HUES48 (cell line): Measurements from ENCODE around the gene PLEKHG7.
"Not testable (repeated sequence)": the region's sequence is repeated elsewhere in the genome, so short reads cannot be mapped to it uniquely, and the experiment has no call there.

Experiments
- H3K27ac ChIP-seq: one replicate; pipeline ENCODE4 v1.7.0; 2013; ENCODE audit warnings: low read depth, low read length, inconsistent platforms
- H3K27me3 ChIP-seq: 2 replicates; pipeline ENCODE4 v1.6.1; 2013; ENCODE audit warnings: mild to moderate bottlenecking, low read length; ENCODE audit not compliant: control insufficient read depth, insufficient read depth
- H3K36me3 ChIP-seq: 2 replicates; pipeline ENCODE4 v1.6.1; 2013; ENCODE audit warnings: low read length; ENCODE audit not compliant: control insufficient read depth, insufficient read depth
- H3K4me1 ChIP-seq: 2 replicates; pipeline ENCODE4 v1.6.1; 2013; ENCODE audit warnings: mild to moderate bottlenecking, low read length; ENCODE audit not compliant: control insufficient read depth, insufficient read depth
- H3K4me3 ChIP-seq: 2 replicates; pipeline ENCODE4 v1.5.1; 2013; ENCODE audit warnings: mild to moderate bottlenecking, low read depth, low read length
- H3K9ac ChIP-seq: 2 replicates; pipeline ENCODE4 v1.6.1; 2013; ENCODE audit warnings: mild to moderate bottlenecking, low read depth, low read length, moderate library complexity
- H3K9me3 ChIP-seq: 2 replicates; pipeline ENCODE4 v1.6.1; 2013; ENCODE audit warnings: low read length; ENCODE audit not compliant: control insufficient read depth, insufficient read depth

Gene PLEKHG7

GRCh38 chr12:92769124-92769901, 66.5 kb downstream of the PLEKHG7 start:
- Histone ChIP-seq H3K9ac (no peak overlapping the region), H3K9me3 (no peaks in the 10 kb centered on the region), H3K36me3 (no peaks in the 10 kb centered on the region), H3K27me3 (no peaks in the 10 kb centered on the region), H3K27ac (no peak overlapping the region), H3K4me1 (peaks cover 10% of the 10 kb centered on the region; the same call in 1 of the 2 replicates), H3K4me3 (no peak overlapping the region)

- Histone ChIP-seq H3K36me3 (peaks cover 8% of the 10 kb centered on the region), H3K9me3 (no peaks in the 10 kb centered on the region), H3K27ac (no peak overlapping the region)
These were observed 68.2 kb downstream of the PLEKHG7 start for GRCh38 chr12:92771001-92771400.

GRCh38 chr12:92775416-92775815, 72.6 kb downstream of the PLEKHG7 start:
- H3K27ac ChIP-seq: no peak overlapping the region
- H3K4me1 ChIP-seq: peaks cover 12% of the 10 kb centered on the region
- H3K27me3 ChIP-seq: no peaks in the 10 kb centered on the region

More at GRCh38 chr12:92771001-92771400, 68.2 kb downstream of the PLEKHG7 start:
- no peaks in the 10 kb centered on the region for H3K27me3 ChIP-seq
- H3K9ac ChIP-seq: no peak overlapping the region
- H3K4me3 ChIP-seq: no peak overlapping the region
- peaks cover 7% of the 10 kb centered on the region; the same call in 1 of the 2 replicates for H3K4me1 ChIP-seq

GRCh38 chr12:92778525-92778924, 75.7 kb downstream of the PLEKHG7 start:
- Histone ChIP-seq H3K4me3 (no peak overlapping the region), H3K27ac (no peak overlapping the region), H3K4me1 (peaks cover 12% of the 10 kb centered on the region), H3K27me3 (no peaks in the 10 kb centered on the region), H3K9me3 (no peaks in the 10 kb centered on the region), H3K36me3 (peaks cover 34% of the 10 kb centered on the region), H3K9ac (no peak overlapping the region)

More at GRCh38 chr12:92775416-92775815, 72.6 kb downstream of the PLEKHG7 start:
- no peak overlapping the region for H3K9ac ChIP-seq
- no peak overlapping the region for H3K4me3 ChIP-seq
- H3K36me3 ChIP-seq: peaks cover 27% of the 10 kb centered on the region
- no peaks in the 10 kb centered on the region for H3K9me3 ChIP-seq

GRCh38 chr12:92779902-92780301, 77.1 kb downstream of the PLEKHG7 start:
- no peaks in the 10 kb centered on the region for H3K9me3 ChIP-seq
- no peak overlapping the region for H3K4me3 ChIP-seq
- H3K36me3 ChIP-seq: peaks cover 34% of the 10 kb centered on the region
- H3K27ac ChIP-seq: no peak overlapping the region
- no peaks in the 10 kb centered on the region for H3K27me3 ChIP-seq
- peaks cover 12% of the 10 kb centered on the region for H3K4me1 ChIP-seq
- H3K9ac ChIP-seq: 0 out of 2 replicates have a peak overlapping the region, but pooled peaks have one; percentile 31

- no peaks in the 10 kb centered on the region for H3K27me3 ChIP-seq
- H3K4me3 ChIP-seq: no peak overlapping the region
- no peak overlapping the region for H3K9ac ChIP-seq
- 0 out of 2 replicates have a peak, but pooled peaks cover 11% of the 10 kb centered on the region for H3K36me3 ChIP-seq
- peaks cover 9% of the 10 kb centered on the region for H3K4me1 ChIP-seq
- H3K9me3 ChIP-seq: no peaks in the 10 kb centered on the region
- H3K27ac ChIP-seq: no peak overlapping the region
These were observed 81.6 kb downstream of the PLEKHG7 start for GRCh38 chr12:92784356-92784755.

- Histone ChIP-seq H3K27me3 (no peaks in the 10 kb centered on the region), H3K9me3 (no peaks in the 10 kb centered on the region), H3K4me3 (no peak overlapping the region), H3K36me3 (0 out of 2 replicates have a peak, but pooled peaks cover 11% of the 10 kb centered on the region), H3K9ac (no peak overlapping the region), H3K27ac (no peak overlapping the region), H3K4me1 (peaks cover 2% of the 10 kb centered on the region)
These were observed 82.2 kb downstream of the PLEKHG7 start for GRCh38 chr12:92784797-92785562.

- H3K9me3 ChIP-seq: no peaks in the 10 kb centered on the region
- H3K4me1 ChIP-seq: no peaks in the 10 kb centered on the region; the same call in 1 of the 2 replicates
- no peak overlapping the region for H3K9ac ChIP-seq
- no peak overlapping the region for H3K4me3 ChIP-seq
- H3K36me3 ChIP-seq: 0 out of 2 replicates have a peak, but pooled peaks cover 11% of the 10 kb centered on the region
- H3K27ac ChIP-seq: no peak overlapping the region
- H3K27me3 ChIP-seq: no peaks in the 10 kb centered on the region
These were observed 82.8 kb downstream of the PLEKHG7 start for GRCh38 chr12:92785563-92785950.

GRCh38 chr12:92786045-92786444, 83.3 kb downstream of the PLEKHG7 start:
- H3K4me3 ChIP-seq: no peak overlapping the region
- 0 out of 2 replicates have a peak, but pooled peaks cover 11% of the 10 kb centered on the region for H3K36me3 ChIP-seq
- no peak overlapping the region for H3K27ac ChIP-seq
- no peaks in the 10 kb centered on the region for H3K9me3 ChIP-seq
- H3K9ac ChIP-seq: no peak overlapping the region
- H3K4me1 ChIP-seq: no peaks in the 10 kb centered on the region
- H3K27me3 ChIP-seq: no peaks in the 10 kb centered on the region

GRCh38 chr12:92794356-92794755, 91.6 kb downstream of the PLEKHG7 start:
- not testable (repeated sequence) for H3K4me1 ChIP-seq, H3K9me3 ChIP-seq, H3K4me3 ChIP-seq, H3K27ac ChIP-seq, H3K27me3 ChIP-seq, H3K9ac ChIP-seq
- peaks cover 11% of the 10 kb centered on the region for H3K36me3 ChIP-seq

- no peaks in the 10 kb centered on the region for H3K4me1 ChIP-seq
- H3K9me3 ChIP-seq: no peaks in the 10 kb centered on the region
- no peak overlapping the region for H3K9ac ChIP-seq
- no peaks in the 10 kb centered on the region for H3K27me3 ChIP-seq
- no peak overlapping the region for H3K4me3 ChIP-seq
- peaks cover 11% of the 10 kb centered on the region for H3K36me3 ChIP-seq
- H3K27ac ChIP-seq: no peak overlapping the region
These were observed 92.0 kb downstream of the PLEKHG7 start for GRCh38 chr12:92794814-92795213.
